Endothelial cell of umbilical vein (primary cell): ENCODE results near the gene ZRSR2.

ENCODE experiments used
- CTCF ChIP-seq, 2 donors: IDR thresholded peaks; 1 replicate in 1 of 2; 2 replicates in 1 of 2; pipeline ENCODE4 v1.5.1; 2011; ENCODE audit warnings: low read length in 2 of 2, mild to moderate bottlenecking in 2 of 2, moderate library complexity in 2 of 2, control low read depth in 1 of 2, inconsistent platforms in 1 of 2, low read depth in 1 of 2; ENCODE audit not compliant: insufficient read depth in 1 of 2; ENCODE audit errors: extremely low read depth in 1 of 2
- EZH2 ChIP-seq: IDR thresholded peaks from 2 replicates; pipeline ENCODE4 v1.6.1; 2012; ENCODE audit warnings: borderline replicate concordance, low read depth, mild to moderate bottlenecking, moderate library complexity, low read length, inconsistent platforms; ENCODE audit not compliant: severe bottlenecking
- FOS ChIP-seq: IDR thresholded peaks from 2 replicates; pipeline ENCODE4 v1.6.1; 2011; ENCODE audit warnings: mild to moderate bottlenecking, low read length, moderate library complexity, borderline replicate concordance; ENCODE audit not compliant: insufficient read depth
- GATA2 ChIP-seq: IDR thresholded peaks from 2 replicates; pipeline ENCODE4 v1.7.0; 2011; ENCODE audit warnings: low read depth, mild to moderate bottlenecking, moderate library complexity, mixed read lengths, low read length; ENCODE audit not compliant: insufficient read length, insufficient read depth
- JUN ChIP-seq: IDR thresholded peaks from 2 replicates; pipeline ENCODE4 v1.6.1; 2011; ENCODE audit warnings: borderline replicate concordance, low read depth; ENCODE audit not compliant: insufficient read length, insufficient read depth
- MAX ChIP-seq: IDR thresholded peaks from 2 replicates; pipeline ENCODE4 v1.6.1; 2011; ENCODE audit not compliant: insufficient read depth, insufficient read length
- POLR2A ChIP-seq: IDR thresholded peaks from 2 replicates; pipeline ENCODE4 v1.6.1; 2012; ENCODE audit warnings: low read depth, mild to moderate bottlenecking, control low read depth, low read length
- POLR2AphosphoS5 ChIP-seq: IDR thresholded peaks from 2 replicates; pipeline ENCODE4 v1.6.1; 2012; ENCODE audit warnings: low read depth, mild to moderate bottlenecking, control low read depth, low read length, moderate library complexity; ENCODE audit not compliant: insufficient read depth

- no peak for TF ChIP-seq POLR2A
- TF ChIP-seq CTCF (IDR thresholded peaks at IDR 0.05; ENCODE audit: extremely low read depth in 1 of 2, insufficient read depth in 1 of 2, low read depth in 1 of 2, low read length in 2 of 2) = no peak
- no peak for TF ChIP-seq EZH2
- TF ChIP-seq POLR2AphosphoS5 = no peak
- TF ChIP-seq MAX = no peak
- no peak for TF ChIP-seq FOS
- no peak for TF ChIP-seq JUN
- TF ChIP-seq GATA2 = no peak
These were observed 63.9 kb downstream of the ZRSR2 start for GRCh38 chrX:15854080-15854655.
